ENCODE data around the gene SERHL2.

DNA sequence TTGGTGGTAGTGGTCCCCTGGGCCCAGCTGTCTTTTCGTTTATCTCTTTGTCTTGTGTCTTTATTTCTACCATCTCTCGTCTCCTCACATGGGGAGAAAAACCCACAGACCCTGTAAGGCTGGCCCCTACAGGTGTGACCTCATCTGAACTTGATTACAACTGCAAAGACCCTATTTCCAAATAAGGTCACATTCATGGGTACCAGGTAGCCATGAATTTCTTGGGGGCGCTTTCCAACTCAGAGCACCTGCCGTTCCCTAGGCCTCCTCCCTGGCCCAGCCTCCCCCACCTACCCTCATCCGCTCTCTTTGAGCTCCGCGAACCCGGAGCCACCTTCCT lies 20.1 kb upstream of the SERHL2 start:
- TF ChIP-seq, protein P1, sequence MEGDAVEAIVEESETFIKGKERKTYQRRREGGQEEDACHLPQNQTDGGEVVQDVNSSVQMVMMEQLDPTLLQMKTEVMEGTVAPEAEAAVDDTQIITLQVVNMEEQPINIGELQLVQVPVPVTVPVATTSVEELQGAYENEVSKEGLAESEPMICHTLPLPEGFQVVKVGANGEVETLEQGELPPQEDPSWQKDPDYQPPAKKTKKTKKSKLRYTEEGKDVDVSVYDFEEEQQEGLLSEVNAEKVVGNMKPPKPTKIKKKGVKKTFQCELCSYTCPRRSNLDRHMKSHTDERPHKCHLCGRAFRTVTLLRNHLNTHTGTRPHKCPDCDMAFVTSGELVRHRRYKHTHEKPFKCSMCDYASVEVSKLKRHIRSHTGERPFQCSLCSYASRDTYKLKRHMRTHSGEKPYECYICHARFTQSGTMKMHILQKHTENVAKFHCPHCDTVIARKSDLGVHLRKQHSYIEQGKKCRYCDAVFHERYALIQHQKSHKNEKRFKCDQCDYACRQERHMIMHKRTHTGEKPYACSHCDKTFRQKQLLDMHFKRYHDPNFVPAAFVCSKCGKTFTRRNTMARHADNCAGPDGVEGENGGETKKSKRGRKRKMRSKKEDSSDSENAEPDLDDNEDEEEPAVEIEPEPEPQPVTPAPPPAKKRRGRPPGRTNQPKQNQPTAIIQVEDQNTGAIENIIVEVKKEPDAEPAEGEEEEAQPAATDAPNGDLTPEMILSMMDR (IDR thresholded peaks at IDR 0.05; ENCODE audit: insufficient read depth, low read length), result no peak
- no peak for TF ChIP-seq GABPA (IDR thresholded peaks at IDR 0.05; ENCODE audit: low read depth)
